Measurements from ENCODE around the gene HOXB1.
"Not testable (repeated sequence)": the region's sequence is repeated elsewhere in the genome, so short reads cannot be mapped to it uniquely, and the experiment has no call there.

HOXB1 gene

GRCh38 chr17:48545539-48545938 lies 14.7 kb upstream of the HOXB1 start:
- Mint-ChIP-seq H3K36me3 (peaks cover 2 to 12% of the 10 kb centered on the region in 2 donors), H3K27me3 (peaks cover 54 to 71% of the 10 kb centered on the region in 2 donors), H3K4me3 (peak overlapping the region in 1 of 2 donors; percentile 16), H3K4me1 (peaks cover 24 to 46% of the 10 kb centered on the region in 2 donors), H3K27ac (no peak overlapping the region), H3K9me3 (no peaks in the 10 kb centered on the region)
- DNase-seq (no peak), ATAC-seq (replicated peaks) (no peak)

DNA sequence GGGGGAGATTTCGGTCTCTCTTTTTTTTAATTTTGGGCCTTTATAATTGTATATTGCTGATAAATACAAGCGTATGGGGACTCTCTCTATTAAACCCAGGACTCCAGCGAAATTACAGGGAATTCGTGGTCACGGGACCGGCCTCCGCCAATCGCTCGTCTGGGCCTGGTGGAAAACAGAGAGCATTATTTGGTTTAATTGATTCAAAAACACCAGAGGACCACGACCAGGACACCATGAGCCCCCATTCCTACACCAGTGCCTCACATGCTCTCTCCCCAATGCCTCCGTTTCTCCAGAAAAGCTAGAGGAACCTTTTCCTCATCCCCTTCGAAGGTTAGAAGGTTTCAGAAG lies 14.2 kb upstream of the HOXB1 start, which contains the start of gene HOXB2:
TSS of gene HOXB2 (minus strand) at position 88 of the 354 bp plus-strand sequence. CDS start 198 bp downstream, outside the sequence.
- no peak for ATAC-seq (replicated peaks)
- no peak for DNase-seq
- peaks cover 2 to 9% of the 10 kb centered on the region in 2 donors for H3K36me3 Mint-ChIP-seq
- peak within 1 kb of the TSS; percentile 27 for H3K27ac Mint-ChIP-seq
- peaks cover 24 to 46% of the 10 kb centered on the region in 2 donors for H3K4me1 Mint-ChIP-seq
- H3K4me3 Mint-ChIP-seq = peak within 1 kb of the TSS; percentile 87 to 88
- no peaks in the 10 kb centered on the region for H3K9me3 Mint-ChIP-seq
- H3K27me3 Mint-ChIP-seq = peaks cover 55 to 68% of the 10 kb centered on the region in 2 donors

DNA sequence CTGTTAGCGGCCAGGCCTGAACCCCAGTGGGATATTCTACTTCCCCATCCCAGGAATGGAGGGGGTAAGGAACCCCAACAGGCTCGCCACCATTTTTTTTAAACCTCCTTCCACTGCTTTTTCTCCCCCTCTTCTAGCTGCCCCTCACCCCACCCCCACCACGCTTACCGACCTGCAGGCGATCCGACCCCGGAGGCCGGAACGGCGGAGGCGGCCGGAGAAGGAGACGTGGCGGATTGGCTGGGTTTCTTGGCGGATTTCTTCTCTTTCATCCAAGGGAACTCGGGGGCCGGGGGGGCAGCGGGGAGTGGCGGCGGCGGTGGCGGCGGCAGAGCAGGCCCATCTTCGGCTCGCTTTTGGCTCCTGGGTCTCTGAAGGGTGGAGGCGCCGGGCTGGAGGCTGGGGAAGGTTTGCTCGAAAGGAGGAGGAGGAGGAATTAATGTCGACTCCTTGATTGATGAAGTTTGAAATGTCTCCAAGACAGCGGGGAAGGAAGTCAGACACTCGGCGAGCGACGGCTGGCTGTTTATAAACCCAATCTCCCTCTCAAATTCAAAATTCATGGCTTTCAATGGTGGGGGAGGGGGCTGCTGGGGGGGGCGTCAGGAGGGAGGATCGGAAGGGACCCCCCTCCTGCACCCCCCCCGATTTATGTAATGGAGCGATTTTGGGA lies 13.7 kb upstream of the HOXB1 start:
- Mint-ChIP-seq H3K27me3 (peaks cover 57 to 68% of the 10 kb centered on the region in 2 donors), H3K4me3 (peak overlapping the region; percentile 87 to 88), H3K27ac (peak overlapping the region; percentile 27), H3K36me3 (peaks cover 2 to 7% of the 10 kb centered on the region in 2 donors), H3K4me1 (peaks cover 24 to 46% of the 10 kb centered on the region in 2 donors), H3K9me3 (no peaks in the 10 kb centered on the region)
- DNase-seq (no peak), ATAC-seq (replicated peaks) (no peak)

- Mint-ChIP-seq H3K27me3 (peaks cover 60 to 68% of the 10 kb centered on the region in 2 donors), H3K4me3 (peak overlapping the region; percentile 87 to 88), H3K9me3 (no peaks in the 10 kb centered on the region), H3K4me1 (peaks cover 24 to 46% of the 10 kb centered on the region in 2 donors), H3K27ac (peak overlapping the region; percentile 93), H3K36me3 (peaks cover 2 to 7% of the 10 kb centered on the region in 2 donors)
- no peak for DNase-seq
- peak; percentile 39 to 43 for ATAC-seq (replicated peaks)
These were observed 13.1 kb upstream of the HOXB1 start for GRCh38 chr17:48543854-48544348.

DNA sequence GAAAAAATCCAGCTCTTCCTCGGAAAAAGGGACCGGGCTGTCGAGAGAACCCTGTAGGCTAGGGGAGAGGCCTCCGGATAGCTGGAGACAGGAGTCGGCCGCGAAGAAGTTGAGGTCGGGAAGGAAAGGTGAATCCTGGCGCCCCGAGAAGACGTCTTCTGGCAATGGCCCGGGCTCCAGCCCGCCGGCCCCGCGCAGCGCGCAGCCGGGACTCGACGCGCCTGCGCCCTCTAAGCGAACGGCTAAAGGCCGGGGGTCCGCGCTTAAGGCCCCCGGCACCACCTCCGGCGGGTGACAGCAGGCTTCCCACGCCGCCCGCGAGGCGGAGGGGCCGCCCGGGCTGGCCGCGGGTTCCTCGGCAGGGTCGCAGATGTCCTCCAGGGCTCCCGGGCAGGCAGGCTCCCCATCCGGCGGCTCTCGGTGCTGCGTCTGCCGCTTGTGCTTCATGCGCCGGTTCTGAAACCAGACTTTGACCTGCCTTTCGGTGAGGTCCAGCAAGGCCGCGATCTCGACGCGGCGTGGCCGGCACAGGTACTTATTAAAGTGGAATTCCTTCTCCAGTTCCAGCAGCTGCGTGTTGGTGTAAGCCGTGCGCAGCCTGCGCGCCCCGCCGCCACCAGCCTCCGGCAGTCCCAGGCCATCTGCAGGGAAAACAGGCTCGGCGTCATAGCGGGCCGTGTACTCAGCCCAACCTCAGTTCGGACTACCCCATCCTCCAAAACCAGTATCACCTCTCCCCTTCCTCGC lies 12.5 kb upstream of the HOXB1 start:
- H3K4me1 Mint-ChIP-seq = peaks cover 24 to 46% of the 10 kb centered on the region in 2 donors
- peak overlapping the region; percentile 93 for H3K27ac Mint-ChIP-seq
- DNase-seq (peak; percentile 50), ATAC-seq (replicated peaks) (peak; percentile 68)
- H3K36me3 Mint-ChIP-seq = peaks cover 2 to 7% of the 10 kb centered on the region in 2 donors
- H3K9me3 Mint-ChIP-seq = no peaks in the 10 kb centered on the region
- peaks cover 60 to 64% of the 10 kb centered on the region in 2 donors for H3K27me3 Mint-ChIP-seq
- H3K4me3 Mint-ChIP-seq = peak overlapping the region; percentile 87 to 88

GRCh38 chr17:48542698-48543106 lies 11.9 kb upstream of the HOXB1 start:
- Mint-ChIP-seq H3K9me3 (no peaks in the 10 kb centered on the region), H3K36me3 (peaks cover 2 to 7% of the 10 kb centered on the region in 2 donors), H3K27me3 (peaks cover 58 to 64% of the 10 kb centered on the region in 2 donors), H3K4me3 (peak overlapping the region; percentile 85 to 87), H3K27ac (peak overlapping the region; percentile 44), H3K4me1 (peaks cover 22 to 46% of the 10 kb centered on the region in 2 donors)
- DNase-seq = no peak
- no peak for ATAC-seq (replicated peaks)

- Mint-ChIP-seq H3K27me3 (peaks cover 61 to 70% of the 10 kb centered on the region in 2 donors), H3K4me3 (peak overlapping the region; percentile 85 to 92), H3K36me3 (peaks cover 2 to 7% of the 10 kb centered on the region in 2 donors), H3K27ac (peak overlapping the region; percentile 99), H3K9me3 (no peaks in the 10 kb centered on the region), H3K4me1 (peaks cover 21 to 46% of the 10 kb centered on the region in 2 donors)
- ATAC-seq (replicated peaks) (peak in 1 of 2 donors; percentile 31), DNase-seq (no peak)
These were observed 11.4 kb upstream of the HOXB1 start for GRCh38 chr17:48542114-48542656.

DNA sequence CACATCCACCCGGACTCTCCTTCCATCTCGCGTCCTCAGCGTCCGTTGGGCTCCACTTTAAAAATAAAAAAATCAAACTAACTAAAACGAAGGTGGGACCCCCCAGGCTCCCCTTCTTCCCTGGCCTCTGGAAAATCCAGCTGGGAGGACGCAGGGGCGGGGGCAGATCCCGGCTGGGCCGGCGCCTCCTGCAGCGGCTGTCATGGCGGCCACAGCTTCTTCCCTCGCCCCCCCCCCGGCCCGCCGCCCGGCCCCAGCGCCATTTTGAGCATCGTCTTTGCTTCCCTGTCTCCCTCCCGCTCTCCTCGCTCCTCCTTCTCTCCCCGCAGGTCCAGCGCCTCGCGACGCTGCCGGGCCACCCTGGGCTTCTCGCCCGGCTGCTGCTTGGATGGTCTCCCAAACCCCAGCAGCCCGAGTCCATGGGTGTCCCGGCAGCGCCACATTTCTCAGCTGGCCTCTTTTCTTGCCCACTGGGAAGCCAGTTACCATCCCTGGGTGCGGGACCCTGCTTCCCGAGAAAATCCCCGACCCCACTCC lies 10.8 kb upstream of the HOXB1 start:
- Mint-ChIP-seq H3K4me1 (peaks cover 21 to 44% of the 10 kb centered on the region in 2 donors), H3K4me3 (peak overlapping the region; percentile 85 to 92), H3K36me3 (peaks cover 2 to 7% of the 10 kb centered on the region in 2 donors), H3K27me3 (peaks cover 63 to 73% of the 10 kb centered on the region in 2 donors), H3K27ac (peak overlapping the region; percentile 99), H3K9me3 (no peaks in the 10 kb centered on the region)
- ATAC-seq (replicated peaks) (peak in 1 of 2 donors; percentile 23), DNase-seq (no peak)

- peaks cover 2 to 7% of the 10 kb centered on the region in 2 donors for H3K36me3 Mint-ChIP-seq
- no peak for DNase-seq
These were observed 10.3 kb upstream of the HOXB1 start for GRCh38 chr17:48541036-48541576.

GRCh38 chr17:48540213-48540612 lies 9.4 kb upstream of the HOXB1 start:
- H3K4me1 Mint-ChIP-seq = peaks cover 21 to 38% of the 10 kb centered on the region in 2 donors
- peaks cover 55 to 62% of the 10 kb centered on the region in 2 donors for H3K27me3 Mint-ChIP-seq
- H3K36me3 Mint-ChIP-seq = peaks cover 2 to 7% of the 10 kb centered on the region in 2 donors
- no peak overlapping the region for H3K27ac Mint-ChIP-seq
- DNase-seq (no peak), ATAC-seq (replicated peaks) (no peak)
- no peak overlapping the region for H3K4me3 Mint-ChIP-seq
- no peaks in the 10 kb centered on the region for H3K9me3 Mint-ChIP-seq

More at GRCh38 chr17:48541036-48541576, 10.3 kb upstream of the HOXB1 start:
- Mint-ChIP-seq H3K4me3 (peak overlapping the region; percentile 85 to 92), H3K27me3 (peaks cover 63 to 71% of the 10 kb centered on the region in 2 donors), H3K27ac (peak overlapping the region; percentile 99), H3K9me3 (no peaks in the 10 kb centered on the region), H3K4me1 (peaks cover 21 to 38% of the 10 kb centered on the region in 2 donors)
- no peak for ATAC-seq (replicated peaks)

DNA sequence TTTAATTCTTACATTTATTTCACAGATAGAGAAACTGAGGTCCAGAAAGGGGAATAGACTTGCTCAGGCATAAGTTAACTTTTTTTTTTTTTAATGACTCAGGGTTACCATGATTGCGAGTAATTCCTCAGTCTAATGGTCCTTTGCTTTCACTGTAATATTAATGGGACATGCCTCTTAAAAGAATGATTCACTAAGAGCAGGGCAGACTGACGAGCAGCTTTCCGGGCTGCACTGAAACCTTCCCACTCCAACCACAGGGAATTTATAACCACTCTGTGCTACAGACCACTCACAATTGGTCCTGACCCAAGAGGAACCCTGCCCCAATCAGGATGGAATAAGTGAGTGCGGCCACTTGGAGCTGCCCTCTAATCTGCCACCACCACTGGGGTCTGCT lies 8.4 kb upstream of the HOXB1 start:
- no peaks in the 10 kb centered on the region for H3K9me3 Mint-ChIP-seq
- peaks cover 2 to 7% of the 10 kb centered on the region in 2 donors for H3K36me3 Mint-ChIP-seq
- H3K4me1 Mint-ChIP-seq = peaks cover 20 to 32% of the 10 kb centered on the region in 2 donors
- DNase-seq (no peak), ATAC-seq (replicated peaks) (no peak)
- no peak overlapping the region for H3K4me3 Mint-ChIP-seq
- H3K27ac Mint-ChIP-seq = no peak overlapping the region
- peaks cover 48 to 55% of the 10 kb centered on the region in 2 donors for H3K27me3 Mint-ChIP-seq

DNA sequence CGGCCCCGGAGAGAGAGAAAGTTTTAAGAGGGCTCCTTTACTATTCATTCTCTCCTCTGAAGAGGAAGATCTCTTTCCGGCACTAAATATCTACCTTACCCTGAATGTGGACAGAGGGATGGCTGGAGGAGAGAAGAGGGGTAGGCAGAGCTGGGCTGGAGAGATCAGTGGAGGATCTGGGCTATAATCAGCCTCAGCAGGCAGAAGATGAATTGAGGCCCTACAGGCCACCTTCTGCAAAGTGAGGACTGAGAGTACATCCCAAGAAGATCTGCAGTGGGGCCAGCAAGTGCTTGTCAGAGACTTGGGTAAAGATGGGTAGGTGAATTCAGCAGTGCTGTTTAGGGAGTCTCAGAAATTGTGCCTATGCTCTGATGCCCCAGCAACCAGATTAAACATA lies 6.5 kb upstream of the HOXB1 start:
- Mint-ChIP-seq H3K27me3 (peaks cover 35 to 41% of the 10 kb centered on the region in 2 donors), H3K9me3 (no peaks in the 10 kb centered on the region), H3K4me1 (peaks cover 10 to 16% of the 10 kb centered on the region in 2 donors), H3K36me3 (peaks cover 0 to 6% of the 10 kb centered on the region in 2 donors), H3K27ac (no peak overlapping the region), H3K4me3 (no peak overlapping the region)
- ATAC-seq (replicated peaks) (no peak), DNase-seq (no peak)

DNA sequence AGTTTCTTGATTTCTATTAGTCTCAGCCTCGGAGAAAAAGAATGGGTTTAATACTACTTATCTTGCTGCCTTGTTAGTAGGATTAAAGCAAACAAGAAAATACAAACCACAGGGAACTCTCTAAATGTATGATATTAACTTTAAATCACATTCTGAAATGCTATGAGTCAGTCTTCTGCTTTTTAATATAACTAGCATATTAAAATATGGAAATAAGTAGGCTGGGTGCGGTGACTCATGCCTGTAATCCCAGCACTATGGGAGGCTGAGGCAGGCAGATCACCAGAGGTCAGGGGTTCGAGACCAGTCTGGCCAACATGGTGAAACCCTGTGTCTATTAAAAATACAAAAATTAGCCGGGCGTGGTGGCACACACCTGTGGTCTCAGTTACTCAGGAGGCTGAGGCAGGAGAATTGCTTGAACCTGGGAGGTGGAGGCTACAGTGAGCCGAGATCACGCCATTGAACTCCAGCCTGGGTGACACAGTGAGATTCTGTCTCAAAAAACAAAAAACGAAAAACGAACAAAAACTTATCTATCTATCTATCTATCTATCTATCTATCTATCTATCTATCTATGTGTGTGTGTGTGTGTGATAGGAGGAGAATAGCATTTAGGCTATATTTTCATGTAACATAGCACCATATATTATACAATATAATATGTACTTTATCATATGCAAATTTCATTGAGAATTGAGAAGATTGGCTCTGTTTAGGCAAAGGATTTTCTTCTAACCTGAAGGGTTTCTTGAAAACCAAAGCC lies 5.2 kb upstream of the HOXB1 start:
- H3K9me3 Mint-ChIP-seq; H3K27ac Mint-ChIP-seq; ATAC-seq (replicated peaks); H3K4me1 Mint-ChIP-seq; H3K4me3 Mint-ChIP-seq; DNase-seq; H3K36me3 Mint-ChIP-seq: not testable (repeated sequence)
- peaks cover 34 to 37% of the 10 kb centered on the region in 2 donors for H3K27me3 Mint-ChIP-seq
